Fibroblast of skin of scalp (primary cell): ENCODE data around the gene CDK14.

Experiments
- DNase-seq: peaks from one replicate; pipeline ENCODE4 v3.0.0-alpha.2; 2013

The CDK14 gene

GRCh38 chr7:91030680-91031380, 434.7 kb downstream of the CDK14 start:
- DNase-seq: no peak

- DNase-seq: no peak
Observed at GRCh38 chr7:91031757-91032156, 435.6 kb downstream of the CDK14 start.

- DNase-seq: no peak
Observed at GRCh38 chr7:91033574-91033973, 437.5 kb downstream of the CDK14 start.

GRCh38 chr7:91034459-91035368, 438.6 kb downstream of the CDK14 start:
- DNase-seq: peak; percentile 60

GRCh38 chr7:91039033-91039432, 442.9 kb downstream of the CDK14 start:
- no peak for DNase-seq

- DNase-seq: no peak
Observed at GRCh38 chr7:91041141-91041540, 445.0 kb downstream of the CDK14 start.

- no peak for DNase-seq
Observed at GRCh38 chr7:91041901-91042484, 445.9 kb downstream of the CDK14 start.

GRCh38 chr7:91043186-91043585, 447.1 kb downstream of the CDK14 start:
- no peak for DNase-seq

- no peak for DNase-seq
Observed at GRCh38 chr7:91043924-91044645, 448.0 kb downstream of the CDK14 start.

GRCh38 chr7:91045606-91046005, 449.5 kb downstream of the CDK14 start:
- DNase-seq: no peak

- DNase-seq: peak; percentile 47
Observed at GRCh38 chr7:91046322-91047089, 450.4 kb downstream of the CDK14 start.

- peak; percentile 14 for DNase-seq
Observed at GRCh38 chr7:91047636-91048035, 451.5 kb downstream of the CDK14 start.

- DNase-seq: no peak
Observed at GRCh38 chr7:91050677-91051076, 454.6 kb downstream of the CDK14 start.

- no peak for DNase-seq
Observed at GRCh38 chr7:91051966-91052365, 455.8 kb downstream of the CDK14 start.

- no peak for DNase-seq
Observed at GRCh38 chr7:91054374-91054773, 458.3 kb downstream of the CDK14 start.

GRCh38 chr7:91055219-91055618, 459.1 kb downstream of the CDK14 start:
- DNase-seq: no peak

- DNase-seq: no peak
Observed at GRCh38 chr7:91062713-91063112, 466.6 kb downstream of the CDK14 start.

- no peak for DNase-seq
Observed at GRCh38 chr7:91064052-91064451, 467.9 kb downstream of the CDK14 start.

- DNase-seq: no peak
Observed at GRCh38 chr7:91064938-91065337, 468.8 kb downstream of the CDK14 start.

- DNase-seq: no peak
Observed at GRCh38 chr7:91066627-91067026, 470.5 kb downstream of the CDK14 start.

- no peak for DNase-seq
Observed at GRCh38 chr7:91067242-91067641, 471.1 kb downstream of the CDK14 start.
